Stomach smooth muscle (tissue), 2 donors: ENCODE data around the gene TTLL6.

ENCODE experiments used
- H3K27ac ChIP-seq: one replicate; pipeline ENCODE4 v1.7.0; 2013; ENCODE audit warnings: mild to moderate bottlenecking, low read length, inconsistent platforms
- H3K27me3 ChIP-seq, 2 donors: one replicate each; pipeline ENCODE4 v1.7.0; 2013; ENCODE audit warnings: low read length in 2 of 2; ENCODE audit not compliant: insufficient read depth in 2 of 2, control insufficient read depth in 1 of 2
- H3K36me3 ChIP-seq, 2 donors: one replicate each; pipeline ENCODE4 v1.7.0; 2013; ENCODE audit warnings: low read length in 2 of 2; ENCODE audit not compliant: control insufficient read depth in 2 of 2, insufficient read depth in 2 of 2
- H3K4me1 ChIP-seq: one replicate; pipeline ENCODE4 v1.7.0; 2013; ENCODE audit warnings: low read length; ENCODE audit not compliant: control insufficient read depth, insufficient read depth
- H3K4me3 ChIP-seq, 2 donors: one replicate each; pipeline ENCODE4 v1.7.0; 2013; ENCODE audit warnings: low read length in 2 of 2
- H3K9ac ChIP-seq, 2 donors: one replicate each; pipeline ENCODE4 v1.7.0; 2013; ENCODE audit warnings: low read length in 2 of 2, mild to moderate bottlenecking in 1 of 2
- H3K9me3 ChIP-seq, 2 donors: one replicate each; pipeline ENCODE4 v1.7.0; 2013; ENCODE audit warnings: low read length in 2 of 2; ENCODE audit not compliant: control insufficient read depth in 2 of 2
- donor health status: healthy.
- donor health status: Pancreatic carcinoma.

TTLL6 gene

DNA sequence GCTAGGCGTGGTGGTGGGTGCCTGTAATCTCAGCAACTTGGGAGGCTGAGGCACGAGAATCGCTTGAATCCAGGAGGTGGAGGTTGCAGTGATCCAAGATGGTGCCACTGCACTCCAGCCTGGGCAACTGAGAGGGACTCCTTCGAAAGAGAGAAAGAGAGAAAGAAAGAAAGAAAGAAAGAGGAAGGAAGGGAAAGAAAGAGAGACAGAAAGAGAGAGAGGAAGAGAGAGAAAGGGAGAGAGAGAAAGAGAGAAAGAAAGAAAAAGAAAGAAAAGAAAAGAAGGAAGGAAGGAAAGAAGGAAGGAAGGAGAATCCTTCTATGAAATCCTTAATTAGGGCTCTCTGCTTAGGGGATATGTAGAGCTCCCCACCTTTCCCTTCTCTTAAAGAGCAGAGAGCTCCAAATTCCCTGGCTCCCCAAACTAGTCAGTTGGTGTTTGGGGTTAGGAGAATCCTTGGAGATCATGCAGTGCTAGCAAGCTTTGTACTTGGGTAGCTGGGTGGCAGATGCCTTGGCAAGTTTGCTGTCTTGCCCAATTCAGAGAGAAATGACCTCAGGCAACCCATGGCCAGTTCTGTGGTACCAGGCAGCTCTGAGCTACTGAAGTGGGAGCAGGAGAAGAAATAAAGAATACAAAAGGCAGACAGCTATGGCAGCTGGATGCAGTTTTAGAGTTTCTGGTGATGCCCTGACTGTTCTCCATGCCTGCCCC is 79.5 kb downstream of the TTLL6 start:
- Histone ChIP-seq H3K9me3 (no peaks in the 10 kb centered on the region), H3K4me3 (no peak overlapping the region), H3K4me1 (no peaks in the 10 kb centered on the region), H3K27me3 (peaks cover 74 to 78% of the 10 kb centered on the region in 2 donors), H3K36me3 (no peaks in the 10 kb centered on the region), H3K27ac (no peak overlapping the region), H3K9ac (no peak overlapping the region)

DNA sequence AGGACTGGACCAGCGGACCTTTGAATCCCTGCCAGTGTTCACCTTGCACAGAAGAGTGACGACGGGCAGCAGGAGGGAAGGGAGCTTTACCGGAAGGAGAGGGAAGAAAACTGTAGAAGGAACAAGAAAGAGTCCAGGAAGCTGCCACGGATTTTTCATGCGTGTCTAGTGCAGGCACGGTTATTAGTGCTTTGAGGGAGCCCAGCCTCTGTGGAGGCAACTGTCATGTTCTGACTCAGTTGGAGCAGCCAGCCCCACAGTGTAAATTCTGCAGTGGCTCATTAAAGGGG is 82.0 kb downstream of the TTLL6 start:
- Histone ChIP-seq H3K36me3 (no peaks in the 10 kb centered on the region), H3K27ac (no peak overlapping the region), H3K9ac (no peak overlapping the region), H3K4me3 (no peak overlapping the region), H3K9me3 (no peaks in the 10 kb centered on the region), H3K4me1 (no peaks in the 10 kb centered on the region), H3K27me3 (peaks cover 76 to 84% of the 10 kb centered on the region in 2 donors)

DNA sequence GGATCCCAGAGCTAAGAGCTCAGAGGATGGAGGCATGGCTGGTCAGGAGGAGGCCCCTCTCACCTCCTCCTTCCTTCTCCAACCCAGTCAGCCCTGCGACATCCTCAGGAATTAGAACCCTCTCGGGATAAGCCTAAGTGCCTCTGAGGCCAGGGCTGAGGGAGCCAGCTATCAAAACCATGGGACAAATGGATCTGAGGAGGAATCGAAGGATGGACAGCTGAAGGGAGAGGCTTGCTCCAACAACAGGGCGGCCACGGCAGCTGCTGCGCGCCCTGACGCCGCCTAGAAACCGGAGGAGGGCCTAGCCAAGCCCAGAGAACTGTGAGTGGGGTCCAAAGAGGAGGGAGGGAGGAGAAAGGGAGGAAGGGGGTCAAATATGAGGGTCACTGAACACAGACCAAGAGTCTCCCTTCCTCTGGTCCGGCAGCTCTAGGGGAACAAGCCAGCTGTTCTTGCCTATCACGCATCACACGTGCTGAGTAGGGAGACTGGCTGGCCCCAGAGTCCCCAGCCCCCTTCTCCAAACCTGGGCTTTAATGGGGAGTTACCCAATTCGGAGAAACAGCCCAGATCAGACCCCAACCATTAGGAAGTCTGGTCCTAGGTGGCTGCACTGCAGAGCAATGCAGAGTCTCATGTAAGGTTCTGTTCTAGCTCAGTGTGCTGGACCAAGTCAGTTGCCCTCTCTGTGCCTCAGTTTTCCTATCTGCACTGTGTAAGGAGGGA is 82.5 kb downstream of the TTLL6 start:
- no peaks in the 10 kb centered on the region for H3K9me3 ChIP-seq
- no peak overlapping the region for H3K27ac ChIP-seq
- no peaks in the 10 kb centered on the region for H3K4me1 ChIP-seq
- H3K36me3 ChIP-seq = no peaks in the 10 kb centered on the region
- no peak overlapping the region for H3K4me3 ChIP-seq
- H3K27me3 ChIP-seq = peaks cover 81 to 87% of the 10 kb centered on the region in 2 donors
- no peak overlapping the region for H3K9ac ChIP-seq

DNA sequence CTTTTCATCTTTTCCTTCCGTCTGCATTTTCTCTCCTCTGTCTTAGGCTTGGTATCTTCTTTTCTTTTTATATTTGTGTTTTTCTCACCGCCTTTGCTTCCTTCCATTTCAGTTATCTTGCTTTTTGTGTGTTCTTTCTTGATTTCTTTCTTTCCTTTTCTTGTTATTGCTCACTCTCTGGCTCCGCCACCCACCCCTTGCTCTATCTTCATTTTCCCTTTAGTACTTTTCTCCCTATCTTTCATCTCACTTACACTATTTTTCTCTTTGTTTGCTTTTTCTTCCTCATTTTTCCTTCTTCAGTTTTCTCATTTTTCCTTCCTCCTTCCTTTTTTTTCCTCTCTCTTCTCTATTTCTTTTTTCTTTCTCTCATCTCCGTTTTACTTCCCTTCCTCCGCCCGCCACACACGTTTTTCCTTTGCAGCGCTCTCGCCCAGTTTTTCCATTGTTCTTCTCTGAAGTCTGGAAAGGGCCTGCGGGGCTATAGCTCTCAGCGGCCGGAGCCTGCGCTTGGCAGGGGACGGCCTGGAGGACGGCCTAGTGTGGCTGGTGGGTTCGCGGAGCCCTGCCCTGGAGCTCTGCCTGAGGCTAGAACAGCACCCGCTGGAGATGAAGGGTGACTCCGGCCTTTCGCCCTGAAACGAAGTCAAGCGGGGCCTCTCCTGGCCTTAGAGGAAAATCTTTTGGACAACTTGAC is 83.2 kb downstream of the TTLL6 start:
- H3K4me3 ChIP-seq = no peak overlapping the region
- H3K4me1 ChIP-seq = no peaks in the 10 kb centered on the region
- H3K9me3 ChIP-seq = no peaks in the 10 kb centered on the region
- H3K36me3 ChIP-seq = no peaks in the 10 kb centered on the region
- peaks cover 82 to 84% of the 10 kb centered on the region in 2 donors for H3K27me3 ChIP-seq
- H3K27ac ChIP-seq = no peak overlapping the region
- H3K9ac ChIP-seq = no peak overlapping the region

DNA sequence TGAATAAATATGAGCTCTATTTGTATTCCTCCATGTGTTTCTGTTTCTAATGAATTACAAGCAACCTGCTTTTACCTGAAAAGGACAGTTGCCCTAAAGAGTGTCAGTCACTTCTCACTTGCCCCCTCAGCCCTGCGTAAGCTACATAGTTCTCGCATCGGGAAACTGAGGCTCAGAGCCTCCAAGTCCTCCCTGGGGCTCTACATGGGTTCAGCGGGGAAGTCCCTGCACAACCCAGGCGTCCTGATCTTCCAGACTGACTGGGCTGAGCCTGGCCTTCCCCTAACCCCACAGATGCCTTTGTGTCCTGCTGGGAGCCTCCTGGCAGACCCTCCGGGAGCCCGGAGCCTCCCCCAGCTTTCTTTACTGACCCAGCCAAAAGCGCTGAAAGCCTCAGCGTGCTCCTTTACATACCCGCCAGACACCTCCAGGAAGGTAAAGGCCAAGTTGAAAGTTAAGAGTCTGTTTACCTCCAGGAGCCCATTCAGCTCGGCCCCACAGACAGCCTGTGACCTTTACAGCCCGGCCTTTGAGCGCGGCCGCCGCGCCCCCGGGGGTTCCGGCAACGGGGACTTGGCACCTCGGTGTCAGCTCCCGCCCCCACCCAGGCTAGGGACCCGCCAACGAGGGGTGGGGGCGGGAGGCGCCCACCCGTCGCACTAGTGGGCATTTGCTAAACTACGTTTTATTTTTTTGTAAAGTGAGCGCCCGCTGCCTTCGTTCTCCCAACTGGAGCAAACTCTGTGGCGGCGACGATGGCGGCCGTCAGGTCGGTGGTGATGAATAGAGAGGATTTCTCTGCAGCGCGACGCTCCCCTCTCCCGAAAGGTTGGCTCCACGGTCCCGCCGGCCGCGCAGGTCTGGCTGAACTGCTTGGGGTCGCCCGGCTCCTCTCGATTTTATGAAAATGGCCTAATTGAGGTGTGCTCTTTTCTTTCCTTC is 84.1 kb downstream of the TTLL6 start:
- Histone ChIP-seq H3K36me3 (no peaks in the 10 kb centered on the region), H3K9me3 (no peaks in the 10 kb centered on the region), H3K27me3 (peaks cover 81 to 82% of the 10 kb centered on the region in 2 donors), H3K9ac (no peak overlapping the region), H3K27ac (no peak overlapping the region), H3K4me1 (peaks cover 7% of the 10 kb centered on the region), H3K4me3 (no peak overlapping the region)

DNA sequence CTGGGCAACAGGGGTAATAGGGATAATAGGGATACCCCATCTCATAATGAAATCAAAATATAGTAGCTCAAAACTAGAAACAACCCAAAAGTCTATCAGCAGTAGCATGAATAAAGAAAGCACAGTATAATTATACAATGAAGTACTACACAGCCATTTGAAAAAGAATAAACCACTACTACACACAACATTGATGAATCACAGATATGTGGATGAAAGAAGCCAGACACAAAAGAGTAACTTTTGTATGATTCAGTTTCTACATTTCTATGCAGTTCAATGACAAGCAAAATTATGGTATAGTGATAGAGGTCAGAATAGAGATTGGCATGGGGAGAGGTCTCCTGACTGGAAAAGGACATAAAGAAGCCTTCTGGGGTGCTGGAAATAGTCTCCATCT is 85.7 kb downstream of the TTLL6 start:
- Histone ChIP-seq H3K27me3 (peaks cover 87 to 90% of the 10 kb centered on the region in 2 donors), H3K27ac (no peak overlapping the region), H3K4me3 (no peak overlapping the region), H3K9me3 (no peaks in the 10 kb centered on the region), H3K36me3 (no peaks in the 10 kb centered on the region), H3K4me1 (peaks cover 11% of the 10 kb centered on the region), H3K9ac (no peak overlapping the region)

DNA sequence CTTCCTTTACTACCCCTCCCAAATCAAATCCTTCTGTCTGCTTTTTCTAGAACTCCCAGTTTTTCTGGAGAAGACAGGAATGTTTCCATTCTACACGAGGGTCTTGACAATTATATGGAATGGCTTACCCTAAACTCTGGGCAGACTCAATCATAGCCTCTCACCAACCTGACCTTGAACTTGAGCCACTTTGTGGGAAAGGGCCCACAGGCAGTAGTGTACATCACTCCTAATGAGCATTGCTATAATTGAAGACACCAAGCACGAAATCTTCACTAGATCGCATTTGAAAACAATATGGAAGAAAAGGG is 86.8 kb downstream of the TTLL6 start:
- Histone ChIP-seq H3K36me3 (no peaks in the 10 kb centered on the region), H3K27ac (no peak overlapping the region), H3K27me3 (peaks cover 87 to 95% of the 10 kb centered on the region in 2 donors), H3K4me3 (no peak overlapping the region), H3K9ac (no peak overlapping the region), H3K9me3 (no peaks in the 10 kb centered on the region), H3K4me1 (peaks cover 11% of the 10 kb centered on the region)

DNA sequence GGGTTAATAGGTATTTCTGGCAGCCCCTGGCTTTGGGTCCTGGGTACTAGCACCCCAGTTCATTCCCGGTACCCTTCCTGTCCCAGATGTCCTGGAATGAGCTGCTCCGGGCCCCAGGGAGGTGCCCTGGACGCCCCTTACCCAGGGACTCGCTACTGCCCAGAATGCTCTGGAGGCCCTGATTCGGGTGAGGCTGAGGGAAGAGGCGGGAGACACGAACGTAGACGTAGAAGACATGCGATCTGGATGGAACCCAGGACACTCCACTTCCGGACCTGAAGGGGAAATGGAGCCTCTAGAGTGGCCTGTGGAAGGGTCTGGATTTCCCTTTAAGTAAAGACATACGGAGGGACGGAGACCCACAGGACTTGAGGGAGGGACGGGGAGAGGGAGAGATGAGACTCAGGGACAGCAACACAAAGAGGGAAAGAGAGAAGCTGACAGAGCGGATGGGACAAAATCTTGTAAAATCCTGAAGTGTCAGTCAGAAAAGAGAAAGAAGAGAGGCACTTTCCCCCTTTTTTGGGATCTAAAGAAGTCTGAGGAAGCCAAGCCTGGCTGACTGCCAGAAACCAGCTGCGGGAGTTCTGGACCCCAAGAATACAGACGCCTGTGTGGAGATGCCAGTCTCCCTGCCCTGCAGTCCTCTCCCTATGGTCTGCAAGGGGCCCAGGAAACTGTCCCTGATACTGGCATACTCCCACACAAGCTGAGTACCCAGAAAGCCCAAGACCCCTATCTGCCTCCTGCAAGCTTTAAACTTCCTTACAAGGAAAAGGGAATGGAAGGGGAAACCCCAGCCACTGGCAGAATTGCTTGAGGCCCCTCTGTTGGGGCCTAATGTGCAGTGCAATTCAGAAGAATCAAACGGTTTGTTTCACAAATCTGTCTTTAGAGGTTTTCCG is 87.4 kb downstream of the TTLL6 start:
- peaks cover 17% of the 10 kb centered on the region for H3K4me1 ChIP-seq
- H3K4me3 ChIP-seq = no peak overlapping the region
- no peak overlapping the region for H3K9ac ChIP-seq
- H3K27me3 ChIP-seq = peaks cover 87 to 97% of the 10 kb centered on the region in 2 donors
- no peaks in the 10 kb centered on the region for H3K36me3 ChIP-seq
- H3K27ac ChIP-seq = no peak overlapping the region
- no peaks in the 10 kb centered on the region for H3K9me3 ChIP-seq

DNA sequence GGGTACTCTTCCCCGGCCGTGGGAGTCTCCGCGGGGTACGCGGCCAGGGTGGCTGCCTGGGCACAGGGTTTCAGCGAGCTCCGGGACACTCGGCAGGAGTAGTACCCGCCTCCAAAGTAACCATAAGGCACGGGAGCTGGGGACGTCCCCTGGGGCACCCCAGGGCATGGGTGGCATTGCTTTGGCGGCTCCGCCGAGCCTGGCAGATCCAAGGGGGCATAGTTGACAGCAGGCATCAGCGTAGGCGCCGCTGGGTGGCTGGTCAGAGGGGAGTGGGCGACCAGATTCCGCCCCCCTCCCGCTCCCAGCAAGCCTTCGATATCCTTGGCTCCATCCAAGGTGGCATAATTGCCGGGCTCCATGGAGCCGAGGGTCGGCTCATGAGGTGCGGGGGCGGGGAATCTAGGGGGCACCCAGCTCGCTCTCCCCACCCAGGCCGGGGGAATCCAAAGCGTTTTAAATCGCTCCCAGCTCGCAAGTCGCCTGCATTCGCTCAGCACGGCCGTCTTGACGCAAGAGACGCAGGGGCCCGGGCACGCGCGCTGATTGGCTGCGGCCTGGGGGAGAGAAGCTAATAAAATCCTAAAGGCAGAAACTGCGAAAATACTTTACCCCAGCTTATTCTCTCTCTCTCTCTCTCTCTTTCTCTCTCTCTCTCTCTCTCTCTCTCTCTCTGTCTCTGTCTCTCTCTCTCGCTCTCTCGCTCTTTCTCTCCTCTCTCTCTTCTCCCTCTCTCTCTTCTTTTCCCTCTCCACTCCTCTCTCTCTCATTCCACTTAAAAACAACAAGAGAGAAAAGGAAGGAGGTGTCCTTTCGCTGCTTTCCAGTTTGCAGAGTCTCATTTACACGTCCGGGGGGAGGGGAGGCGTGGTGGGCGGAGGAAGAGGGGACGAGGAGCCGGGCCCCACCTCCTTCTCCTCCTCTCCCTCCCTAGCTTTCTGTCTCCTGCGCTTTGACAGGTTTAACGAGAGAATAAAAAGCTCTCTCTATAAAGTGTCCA is 88.5 kb downstream of the TTLL6 start, which contains the start of gene HOXB13:
TSS of gene HOXB13 (minus strand) at position 519 of the 1,000 bp plus-strand sequence. CDS start at position 362, 157 bp downstream.
- Histone ChIP-seq H3K9ac (no peak within 1 kb of the TSS), H3K4me3 (peak within 1 kb of the TSS in 1 of 2 donors; percentile 54), H3K4me1 (peaks cover 25% of the 10 kb centered on the region), H3K9me3 (no peaks in the 10 kb centered on the region), H3K36me3 (no peaks in the 10 kb centered on the region), H3K27ac (no peak within 1 kb of the TSS), H3K27me3 (peaks cover 87 to 97% of the 10 kb centered on the region in 2 donors)
